GM21576 (cell line): ENCODE measurements around the gene ANXA2.
A peak's percentile ranks its signal among the peaks of the same experiment; 100 is the strongest.
"Not testable (repeated sequence)": the region's sequence is repeated elsewhere in the genome, so short reads cannot be mapped to it uniquely, and the experiment has no call there.

Source experiments
- ATAC-seq: cut with Tn5 transposase; IDR thresholded peaks from one replicate; pipeline ENCODE4 v1.9.1; 2021; ENCODE audit warnings: mild to moderate bottlenecking, moderate library complexity; ENCODE audit not compliant: unreplicated experiment

The ANXA2 gene

GRCh38 chr15:60411774-60412425, 14.1 kb upstream of the ANXA2 start:
- no peak for ATAC-seq

GRCh38 chr15:60410350-60410749, 12.6 kb upstream of the ANXA2 start:
- ATAC-seq = not testable (repeated sequence)

- peak; percentile 59 for ATAC-seq
These were observed 10.7 kb upstream of the ANXA2 start for GRCh38 chr15:60408463-60408981.

GRCh38 chr15:60407415-60407805, 9.6 kb upstream of the ANXA2 start:
- no peak for ATAC-seq

- ATAC-seq = no peak
These were observed 9.0 kb upstream of the ANXA2 start for GRCh38 chr15:60406513-60407414.

GRCh38 chr15:60405399-60405798, 7.6 kb upstream of the ANXA2 start:
- ATAC-seq = no peak

- ATAC-seq = not testable (repeated sequence)
These were observed 6.6 kb upstream of the ANXA2 start for GRCh38 chr15:60404351-60404750.

- no peak for ATAC-seq
These were observed 3.2 kb upstream of the ANXA2 start for GRCh38 chr15:60400944-60401343.

GRCh38 chr15:60399931-60400330, 2.1 kb upstream of the ANXA2 start:
- no peak for ATAC-seq

- no peak for ATAC-seq
These were observed 1.6 kb upstream of the ANXA2 start for GRCh38 chr15:60399246-60399915.

- peak; percentile 76 for ATAC-seq
These were observed 621 bp downstream of the ANXA2 start for GRCh38 chr15:60396958-60397771.

GRCh38 chr15:60396560-60396957, 1.2 kb downstream of the ANXA2 start:
- ATAC-seq = no peak

GRCh38 chr15:60396100-60396499, 1.7 kb downstream of the ANXA2 start:
- no peak for ATAC-seq

GRCh38 chr15:60395276-60396011, 2.3 kb downstream of the ANXA2 start:
- ATAC-seq = no peak

- ATAC-seq = no peak
These were observed 3.1 kb downstream of the ANXA2 start for GRCh38 chr15:60394689-60395097.

- ATAC-seq = no peak
These were observed 4.6 kb downstream of the ANXA2 start for GRCh38 chr15:60392986-60393790.

GRCh38 chr15:60392601-60392985, 5.2 kb downstream of the ANXA2 start:
- no peak for ATAC-seq

- no peak for ATAC-seq
These were observed 6.0 kb downstream of the ANXA2 start for GRCh38 chr15:60391722-60392315.
